Endothelial cell of umbilical vein (primary cell): Measurements from ENCODE around the gene PLA2R1. TPM values are rescaled to one million over a fixed set of nuclear protein-coding genes. Genes with fewer than 3 reads are reported as not detected.

Source experiments
- BruUV-seq: library from RNA; stranded (reverse); fragments of 400-500 nt; replicated peaks from 2 replicates; lab custom pipeline; 2021; lab: Mats Ljungman, UMichigan
- CTCF ChIA-PET: fragments of 300-600, 350-600 bp; sonication (Branson Sonifier 250); formaldehyde crosslinking; loops from one replicate; lab custom pipeline; 2021; ENCODE audit warnings: antibody characterized with exemption, inconsistent platforms; lab: Charles Lee
- POLR2A ChIA-PET: fragments of 300-600, 350-600 bp; sonication (Branson Sonifier 250); formaldehyde crosslinking; loops from one replicate; lab custom pipeline; 2021; ENCODE audit warnings: antibody characterized with exemption, inconsistent platforms; lab: Charles Lee
- DNase-seq: peaks from one replicate; pipeline ENCODE4 v3.0.0-alpha.2; 2011; ENCODE audit warnings: low read depth, low spot score
- FAIRE-seq: peaks from 2 replicates; lab custom pipeline; 2011; peaks lifted over from hg19 to GRCh38; lab: Jason Lieb, UNC
- H2AFZ ChIP-seq: 2 replicates; pipeline ENCODE4 v1.6.0; 2012; ENCODE audit warnings: low read depth, low read length, control low read depth, inconsistent platforms
- H3K27ac ChIP-seq: 2 replicates; pipeline ENCODE4 v1.5.1; 2011; ENCODE audit warnings: low read depth, mild to moderate bottlenecking, control low read depth, low read length, moderate library complexity; ENCODE audit not compliant: insufficient read depth
- H3K27me3 ChIP-seq, 2 experiments: 2 replicates each; pipeline versions ENCODE4 v1.6.0 to v1.6.1; 2011; ENCODE audit warnings: low read length in 2 of 2, mixed read lengths in 1 of 2; ENCODE audit not compliant: control insufficient read depth in 2 of 2, insufficient read depth in 2 of 2
- H3K36me3 ChIP-seq, 2 experiments: 2 replicates in 1 of 2; 3 replicates in 1 of 2; pipeline ENCODE4 v1.5.1; 2011; ENCODE audit warnings: low read length in 2 of 2, mild to moderate bottlenecking in 1 of 2, moderate library complexity in 1 of 2; ENCODE audit not compliant: control insufficient read depth in 2 of 2, insufficient read depth in 2 of 2; ENCODE audit errors: extremely low read depth in 1 of 2
- H3K4me1 ChIP-seq: 3 replicates; pipeline ENCODE4 v1.5.1; 2011; ENCODE audit warnings: mild to moderate bottlenecking, low read length; ENCODE audit not compliant: control insufficient read depth, insufficient read depth; ENCODE audit errors: extremely low read depth
- H3K4me2 ChIP-seq: 2 replicates; pipeline ENCODE4 v1.6.1; 2011; ENCODE audit warnings: low read length, control low read depth, mixed read lengths; ENCODE audit not compliant: insufficient read depth
- H3K4me3 ChIP-seq, 3 experiments: fragments of 200-600 bp in 1 of 3; sonication (generic), shearing (Covaris generic) in 1 of 3; replicated peaks in 1 of 3; 2 replicates each; pipeline ENCODE4 v1.5.1; 2011 to 2016; ENCODE audit warnings: control low read depth in 3 of 3, low read length in 3 of 3, mild to moderate bottlenecking in 2 of 3, inconsistent platforms in 1 of 3, low read depth in 1 of 3, moderate library complexity in 1 of 3; ENCODE audit not compliant: insufficient read depth in 1 of 3
- H3K79me2 ChIP-seq: 2 replicates; pipeline ENCODE4 v1.6.0; 2012; ENCODE audit warnings: low read length, inconsistent platforms; ENCODE audit not compliant: control insufficient read depth, insufficient read depth
- H3K9ac ChIP-seq: replicated peaks from 2 replicates; pipeline ENCODE3; 2011; ENCODE audit warnings: low read length, control low read depth; ENCODE audit not compliant: insufficient read depth; ENCODE audit errors: extremely low read depth
- H3K9me1 ChIP-seq: replicated peaks from 3 replicates; pipeline ENCODE4 v1.6.0; 2011; ENCODE audit warnings: mild to moderate bottlenecking, low read length; ENCODE audit not compliant: control insufficient read depth, insufficient read depth; ENCODE audit errors: extremely low read depth
- H3K9me3 ChIP-seq: replicated peaks from 2 replicates; pipeline ENCODE4 v1.5.1; 2012; ENCODE audit warnings: low read length, inconsistent platforms; ENCODE audit not compliant: control insufficient read depth, insufficient read depth
- H4K20me1 ChIP-seq: replicated peaks from 2 replicates; pipeline ENCODE3; 2011; ENCODE audit warnings: mild to moderate bottlenecking, low read length; ENCODE audit not compliant: control insufficient read depth, insufficient read depth; ENCODE audit errors: extremely low read depth
- EZH2 ChIP-seq: IDR thresholded peaks from 2 replicates; pipeline ENCODE4 v1.6.1; 2012; ENCODE audit warnings: borderline replicate concordance, low read depth, mild to moderate bottlenecking, moderate library complexity, low read length, inconsistent platforms; ENCODE audit not compliant: severe bottlenecking
- GATA2 ChIP-seq: IDR thresholded peaks from 2 replicates; pipeline ENCODE4 v1.7.0; 2011; ENCODE audit warnings: low read depth, mild to moderate bottlenecking, moderate library complexity, mixed read lengths, low read length; ENCODE audit not compliant: insufficient read length, insufficient read depth
- MYC ChIP-seq: IDR thresholded peaks from one replicate; pipeline ENCODE4 v1.6.1; 2011; ENCODE audit warnings: mild to moderate bottlenecking, low read depth, low read length
- POLR2A ChIP-seq: IDR thresholded peaks from 2 replicates; pipeline ENCODE4 v1.6.1; 2012; ENCODE audit warnings: low read depth, mild to moderate bottlenecking, control low read depth, low read length
- POLR2AphosphoS5 ChIP-seq: IDR thresholded peaks from 2 replicates; pipeline ENCODE4 v1.6.1; 2012; ENCODE audit warnings: low read depth, mild to moderate bottlenecking, control low read depth, low read length, moderate library complexity; ENCODE audit not compliant: insufficient read depth
- dilution Hi-C: fragments of 300-500 bp; cut with MboI; formaldehyde crosslinking; loops from one replicate; pipeline ENCODE4 v1.15.0; 2019; ENCODE audit warnings: low sequenced_read_pairs; ENCODE audit not compliant: extremely low pct_ligation_motif_present
- intact Hi-C: fragments of 100-400 bp; cut with micrococcal nuclease; formaldehyde crosslinking; loops from one replicate; pipeline ENCODE4 v1.10.0; 2022
- polyA plus RNA-seq, 4 experiments: library from polyadenylated mRNA; depleted of rRNA in 3 of 4; stranded (reverse) in 3 of 4; unstranded in 1 of 4; fragments of >200 nt; gene quantifications; 2 replicates each; pipeline versions ENCODE4 v1.2.1 to v1.2.3, GENCODE V29; 2011 to 2012; ENCODE audit warnings: missing spikeins in 1 of 4
- total RNA-seq: library from RNA; stranded (reverse); gene quantifications from 2 replicates; pipeline ENCODE4 v1.2.3, GENCODE V29; 2021
- TF ChIP-seq, protein P1 (sequence below), 2 donors: IDR thresholded peaks; 1 replicate in 1 of 2; 2 replicates in 1 of 2; pipeline ENCODE4 v1.5.1; 2011; ENCODE audit warnings: low read length in 2 of 2, mild to moderate bottlenecking in 2 of 2, moderate library complexity in 2 of 2, control low read depth in 1 of 2, inconsistent platforms in 1 of 2, low read depth in 1 of 2; ENCODE audit not compliant: insufficient read depth in 1 of 2; ENCODE audit errors: extremely low read depth in 1 of 2

Gene PLA2R1
- total and polyA plus RNA-seq, 2 donors (not counting 3 experiments of a cell fraction or from before 2014, with no cell fraction given) = 6.9 to 14.4 TPM

DNA sequence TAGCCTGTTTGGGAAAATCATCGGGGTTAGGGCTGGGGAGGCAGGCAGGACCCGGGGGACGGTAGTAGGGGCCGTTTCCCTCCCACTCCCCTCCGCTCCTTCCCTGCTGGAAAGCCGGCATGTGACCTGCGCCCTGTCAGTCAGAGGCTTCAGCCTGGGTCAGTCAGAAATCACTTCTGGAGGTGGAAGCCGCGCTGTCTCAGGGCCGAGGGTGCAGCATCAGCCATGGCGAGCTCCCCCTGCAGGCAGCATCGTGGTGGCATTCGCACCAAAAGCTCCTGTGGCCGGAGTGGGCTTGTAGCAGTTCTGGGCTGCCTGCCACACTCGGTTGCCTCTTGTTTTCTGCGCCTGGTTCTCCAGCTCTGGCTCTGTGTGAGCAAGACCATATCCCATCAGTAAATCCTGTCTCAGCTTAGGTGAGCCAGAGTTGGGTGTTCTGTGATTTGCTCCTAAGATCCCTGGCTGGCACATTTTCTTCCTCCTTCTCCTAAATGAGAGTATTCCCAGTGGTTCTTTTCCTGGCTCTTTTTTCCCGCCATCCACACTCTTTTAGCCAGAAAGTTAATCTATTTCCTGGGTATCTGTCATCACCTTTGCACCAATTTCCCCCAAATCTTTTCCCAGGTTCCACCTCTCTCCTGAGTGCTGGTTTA is 140.5 kb downstream of the PLA2R1 start:
- Histone ChIP-seq H3K79me2 (no peaks in the 10 kb centered on the region), H2AFZ (peak overlapping the region; percentile 13), H3K27me3 (no peaks in the 10 kb centered on the region), H4K20me1 (no peaks in the 10 kb centered on the region), H3K9ac (no peak overlapping the region), H3K9me1 (no peaks in the 10 kb centered on the region), H3K4me2 (no peak overlapping the region), H3K36me3 (no peaks in the 10 kb centered on the region), H3K27ac (no peak overlapping the region), H3K4me3 (no peak overlapping the region), H3K9me3 (no peaks in the 10 kb centered on the region), H3K4me1 (no peaks in the 10 kb centered on the region)
- POLR2A ChIA-PET = no interaction called here
- intact Hi-C loops (loop anchor here (5.0 kb wide), 1 partner anchor 125 kb away; the partner anchor contains the start of gene CD302), dilution Hi-C loops (no loop called here)
- FAIRE-seq = peak; percentile 83
- CTCF ChIA-PET = interaction anchor here (0.5 to 3.1 kb wide), 44 partner anchors 9 to 706 kb away, joined by 3 to 22 read pairs (median 4); partner anchors contain the start of genes LY75 and WDSUB1
- DNase-seq = peak; percentile 77
- BruUV-seq = no TSS peak
- TF ChIP-seq, protein P1, sequence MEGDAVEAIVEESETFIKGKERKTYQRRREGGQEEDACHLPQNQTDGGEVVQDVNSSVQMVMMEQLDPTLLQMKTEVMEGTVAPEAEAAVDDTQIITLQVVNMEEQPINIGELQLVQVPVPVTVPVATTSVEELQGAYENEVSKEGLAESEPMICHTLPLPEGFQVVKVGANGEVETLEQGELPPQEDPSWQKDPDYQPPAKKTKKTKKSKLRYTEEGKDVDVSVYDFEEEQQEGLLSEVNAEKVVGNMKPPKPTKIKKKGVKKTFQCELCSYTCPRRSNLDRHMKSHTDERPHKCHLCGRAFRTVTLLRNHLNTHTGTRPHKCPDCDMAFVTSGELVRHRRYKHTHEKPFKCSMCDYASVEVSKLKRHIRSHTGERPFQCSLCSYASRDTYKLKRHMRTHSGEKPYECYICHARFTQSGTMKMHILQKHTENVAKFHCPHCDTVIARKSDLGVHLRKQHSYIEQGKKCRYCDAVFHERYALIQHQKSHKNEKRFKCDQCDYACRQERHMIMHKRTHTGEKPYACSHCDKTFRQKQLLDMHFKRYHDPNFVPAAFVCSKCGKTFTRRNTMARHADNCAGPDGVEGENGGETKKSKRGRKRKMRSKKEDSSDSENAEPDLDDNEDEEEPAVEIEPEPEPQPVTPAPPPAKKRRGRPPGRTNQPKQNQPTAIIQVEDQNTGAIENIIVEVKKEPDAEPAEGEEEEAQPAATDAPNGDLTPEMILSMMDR (IDR thresholded peaks at IDR 0.05; ENCODE audit: extremely low read depth in 1 of 2, insufficient read depth in 1 of 2, low read depth in 1 of 2, low read length in 2 of 2) = peak; percentile 89 to 97
- no peak for TF ChIP-seq EZH2
- TF ChIP-seq GATA2 = no peak
- TF ChIP-seq MYC = no peak
- TF ChIP-seq POLR2A = no peak
- TF ChIP-seq POLR2AphosphoS5 = peak; percentile 39
